Trophoblast cell (in vitro differentiated cells and primary cell): ENCODE measurements around the gene ZNF668.
"Not testable (repeated sequence)": the region's sequence is repeated elsewhere in the genome, so short reads cannot be mapped to it uniquely, and the experiment has no call there.

Experiments
- DNase-seq, 2 donors: peaks; one replicate each; pipeline ENCODE4 v3.0.0-alpha.2; 2016
- H2AFZ ChIP-seq: 2 replicates; pipeline ENCODE4 v1.6.1; 2013; ENCODE audit warnings: low read length, moderate library complexity, mild to moderate bottlenecking; ENCODE audit not compliant: insufficient read depth, poor library complexity
- H2AK5ac ChIP-seq: 2 replicates; pipeline ENCODE4 v1.6.1; 2013; ENCODE audit warnings: mild to moderate bottlenecking, low read length
- H2BK120ac ChIP-seq: 2 replicates; pipeline ENCODE4 v1.6.1; 2013; ENCODE audit warnings: low read length, mild to moderate bottlenecking, moderate library complexity; ENCODE audit not compliant: insufficient read depth, poor library complexity
- H2BK12ac ChIP-seq: 2 replicates; pipeline ENCODE4 v1.6.1; 2013; ENCODE audit warnings: mild to moderate bottlenecking, low read length, moderate library complexity
- H2BK5ac ChIP-seq: 2 replicates; pipeline ENCODE4 v1.6.1; 2013; ENCODE audit warnings: low read length, low read depth, moderate library complexity, mild to moderate bottlenecking; ENCODE audit not compliant: poor library complexity
- H3K14ac ChIP-seq: 2 replicates; pipeline ENCODE4 v1.6.1; 2013; ENCODE audit warnings: mild to moderate bottlenecking, low read length
- H3K18ac ChIP-seq: 2 replicates; pipeline ENCODE4 v1.6.1; 2013; ENCODE audit warnings: mild to moderate bottlenecking, low read length
- H3K23ac ChIP-seq: 2 replicates; pipeline ENCODE4 v1.6.1; 2013; ENCODE audit warnings: low read length
- H3K27ac ChIP-seq: 2 replicates; pipeline ENCODE4 v1.5.1; 2013; ENCODE audit warnings: low read depth, mild to moderate bottlenecking, inconsistent platforms, low read length, moderate library complexity
- H3K27me3 ChIP-seq: 2 replicates; pipeline ENCODE4 v1.6.1; 2013; ENCODE audit warnings: inconsistent platforms, mild to moderate bottlenecking, low read length, moderate library complexity; ENCODE audit not compliant: insufficient read depth
- H3K36me3 ChIP-seq, 2 experiments: 1 replicate in 1 of 2; 2 replicates in 1 of 2; pipeline ENCODE4 v1.6.1; 2013; ENCODE audit warnings: low read length in 2 of 2, mild to moderate bottlenecking in 2 of 2, moderate library complexity in 1 of 2; ENCODE audit not compliant: insufficient read depth in 2 of 2, control insufficient read depth in 1 of 2
- H3K4ac ChIP-seq: 2 replicates; pipeline ENCODE4 v1.6.1; 2013; ENCODE audit warnings: low read depth, mild to moderate bottlenecking, low read length, moderate library complexity
- H3K4me1 ChIP-seq, 2 experiments: 1 replicate in 1 of 2; 2 replicates in 1 of 2; pipeline ENCODE4 v1.6.1; 2013; ENCODE audit warnings: low read length in 2 of 2, mild to moderate bottlenecking in 2 of 2, moderate library complexity in 1 of 2; ENCODE audit not compliant: insufficient read depth in 2 of 2, control insufficient read depth in 1 of 2
- H3K4me2 ChIP-seq: 2 replicates; pipeline ENCODE4 v1.6.1; 2013; ENCODE audit warnings: inconsistent platforms, mild to moderate bottlenecking, low read length, moderate library complexity
- H3K4me3 ChIP-seq: 2 replicates; pipeline ENCODE4 v1.5.1; 2013; ENCODE audit warnings: mild to moderate bottlenecking, low read depth, low read length, inconsistent platforms
- H3K79me1 ChIP-seq: one replicate; pipeline ENCODE4 v1.6.1; 2013; ENCODE audit warnings: low read length
- H3K79me2 ChIP-seq: 2 replicates; pipeline ENCODE4 v1.6.1; 2013; ENCODE audit warnings: low read length, mild to moderate bottlenecking; ENCODE audit not compliant: control insufficient read depth, insufficient read depth, poor library complexity
- H3K9ac ChIP-seq: 2 replicates; pipeline ENCODE4 v1.6.1; 2013; ENCODE audit warnings: mild to moderate bottlenecking, low read length
- H3K9me3 ChIP-seq: 2 replicates; pipeline ENCODE4 v1.6.1; 2013; ENCODE audit warnings: low read depth, mild to moderate bottlenecking, control low read depth, inconsistent platforms, low read length; ENCODE audit not compliant: insufficient read depth
- H4K12ac ChIP-seq: 2 replicates; pipeline ENCODE4 v1.6.1; 2013; ENCODE audit warnings: low read depth, mild to moderate bottlenecking, low read length, moderate library complexity
- H4K8ac ChIP-seq: 2 replicates; pipeline ENCODE4 v1.6.1; 2013; ENCODE audit warnings: low read depth, mild to moderate bottlenecking, low read length, moderate library complexity
- H4K91ac ChIP-seq: one replicate; pipeline ENCODE4 v1.6.1; 2013; ENCODE audit warnings: low read depth, mild to moderate bottlenecking, low read length, moderate library complexity
- WGBS: extraction: QIAGEN DNeasy Blood & Tissue Kit; methylation state at CpG from one replicate; pipeline ENCODE4 v1.1.7; 2013; ENCODE audit warnings: missing lambda C conversion rate; ENCODE audit not compliant: insufficient read length, insufficient coverage; ENCODE audit errors: extremely low coverage; 5-methylcytosine and 5-hydroxymethylcytosine counted together

ZNF668 gene

DNA sequence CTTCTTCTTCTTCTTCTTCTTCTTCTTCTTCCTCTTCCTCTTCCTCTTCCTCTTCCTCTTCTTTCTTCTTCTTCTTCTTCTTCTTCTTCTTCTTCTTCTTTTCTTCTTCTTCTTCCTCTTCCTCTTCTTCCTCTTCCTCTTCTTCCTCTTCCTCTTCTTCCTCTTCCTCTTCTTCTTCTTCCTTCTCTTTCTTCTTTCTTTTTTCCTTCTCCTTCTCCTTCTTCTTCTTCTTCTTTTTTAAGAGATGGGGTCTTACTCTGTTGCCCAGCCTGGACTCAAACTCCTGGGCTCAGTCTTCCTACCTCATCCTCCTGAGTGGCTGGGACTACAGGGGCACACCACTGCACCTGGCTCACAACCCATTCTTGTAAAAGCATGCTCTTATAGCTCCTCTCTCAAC, 60.7 kb downstream of the ZNF668 start:
- H2BK5ac ChIP-seq, H3K23ac ChIP-seq, H4K91ac ChIP-seq, H4K8ac ChIP-seq, H3K9me3 ChIP-seq, H2BK12ac ChIP-seq, H3K4ac ChIP-seq, H3K27ac ChIP-seq, H2AFZ ChIP-seq, DNase-seq, H3K4me2 ChIP-seq, H2AK5ac ChIP-seq, H3K18ac ChIP-seq, H3K9ac ChIP-seq, H2BK120ac ChIP-seq, H3K14ac ChIP-seq, H3K79me1 ChIP-seq, H3K36me3 ChIP-seq, H3K4me1 ChIP-seq, H3K79me2 ChIP-seq, H4K12ac ChIP-seq, H3K4me3 ChIP-seq: not testable (repeated sequence)
- peaks cover 14% of the 10 kb centered on the region for H3K27me3 ChIP-seq

DNA sequence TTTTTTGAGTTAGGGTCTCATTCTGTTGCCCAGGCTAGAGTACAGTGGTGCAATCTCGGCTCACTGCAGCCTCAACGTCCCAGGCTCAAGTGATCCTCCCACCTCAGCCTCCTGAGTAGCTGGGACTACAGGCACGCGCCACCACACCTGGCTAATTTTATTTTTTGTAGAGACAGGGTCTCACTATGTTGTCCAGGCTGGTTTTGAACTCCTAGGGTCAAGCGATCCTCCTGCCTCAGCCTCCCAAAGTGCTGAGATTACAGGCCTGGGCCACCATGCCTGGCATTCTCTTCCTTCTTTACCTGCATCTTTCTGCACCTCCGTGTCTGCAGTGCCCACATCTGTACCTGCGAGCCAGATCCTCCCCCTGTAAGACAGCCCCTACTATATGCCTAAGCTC, 62.2 kb downstream of the ZNF668 start:
- not testable (repeated sequence) for H2AK5ac ChIP-seq, H3K4ac ChIP-seq, H2BK120ac ChIP-seq, H3K9me3 ChIP-seq, H3K4me2 ChIP-seq, H2BK12ac ChIP-seq, H4K8ac ChIP-seq, H3K4me3 ChIP-seq, H3K23ac ChIP-seq, H3K27ac ChIP-seq, DNase-seq, H3K36me3 ChIP-seq, H4K12ac ChIP-seq, H2BK5ac ChIP-seq, H3K79me1 ChIP-seq, H3K9ac ChIP-seq, H3K18ac ChIP-seq, H3K4me1 ChIP-seq, H2AFZ ChIP-seq, H3K14ac ChIP-seq, H4K91ac ChIP-seq, H3K79me2 ChIP-seq
- peaks cover 14% of the 10 kb centered on the region for H3K27me3 ChIP-seq
- no CpG with 5 or more reads among the region's 7 CpGs for WGBS
